HG03175 (cell line): ENCODE measurements around the gene CX3CR1.
"Not testable (repeated sequence)": the region's sequence is repeated elsewhere in the genome, so short reads cannot be mapped to it uniquely, and the experiment has no call there.

Experiments used
- ATAC-seq: cut with Tn5 transposase; IDR thresholded peaks from one replicate; pipeline ENCODE4 v1.9.1; 2021; ENCODE audit warnings: mild to moderate bottlenecking, moderate library complexity; ENCODE audit not compliant: unreplicated experiment

CX3CR1 gene

GRCh38 chr3:39268549-39268900 is 11.3 kb downstream of the CX3CR1 start:
- no peak for ATAC-seq

- no peak for ATAC-seq
Measured at GRCh38 chr3:39267631-39268548, 11.9 kb downstream of the CX3CR1 start.

- no peak for ATAC-seq
Measured at GRCh38 chr3:39264053-39264452, 15.8 kb downstream of the CX3CR1 start.

GRCh38 chr3:39263576-39263975 is 16.3 kb downstream of the CX3CR1 start:
- no peak for ATAC-seq

GRCh38 chr3:39262846-39263245 is 17.0 kb downstream of the CX3CR1 start:
- no peak for ATAC-seq

- ATAC-seq: no peak
Measured at GRCh38 chr3:39261726-39262125, 18.1 kb downstream of the CX3CR1 start.

- peak; percentile 85 for ATAC-seq
Measured at GRCh38 chr3:39260957-39261356, 18.9 kb downstream of the CX3CR1 start.

- ATAC-seq: no peak
Measured at GRCh38 chr3:39260318-39260717, 19.5 kb downstream of the CX3CR1 start.

- ATAC-seq: peak; percentile 98
Measured at GRCh38 chr3:39255503-39256325, 24.1 kb downstream of the CX3CR1 start.

- ATAC-seq: no peak
Measured at GRCh38 chr3:39254806-39255449, 24.9 kb downstream of the CX3CR1 start.

- ATAC-seq: no peak
Measured at GRCh38 chr3:39251576-39251975, 28.3 kb downstream of the CX3CR1 start.

- no peak for ATAC-seq
Measured at GRCh38 chr3:39250116-39250747, 29.6 kb downstream of the CX3CR1 start.

GRCh38 chr3:39249453-39250115 is 30.3 kb downstream of the CX3CR1 start:
- peak; percentile 38 for ATAC-seq

GRCh38 chr3:39241561-39241960 is 38.3 kb downstream of the CX3CR1 start:
- no peak for ATAC-seq

- ATAC-seq: no peak
Measured at GRCh38 chr3:39237027-39237426, 42.8 kb downstream of the CX3CR1 start.

GRCh38 chr3:39234651-39235050 is 45.2 kb downstream of the CX3CR1 start:
- no peak for ATAC-seq

GRCh38 chr3:39232859-39233258 is 47.0 kb downstream of the CX3CR1 start:
- ATAC-seq: no peak

- ATAC-seq: no peak
Measured at GRCh38 chr3:39230453-39230852, 49.4 kb downstream of the CX3CR1 start.

GRCh38 chr3:39228496-39228895 is 51.3 kb downstream of the CX3CR1 start:
- no peak for ATAC-seq

- not testable (repeated sequence) for ATAC-seq
Measured at GRCh38 chr3:39227596-39227995, 52.2 kb downstream of the CX3CR1 start.
